MCF 10A (cell line): ENCODE data around the gene C3orf52. TPM values are rescaled to one million over a fixed set of nuclear protein-coding genes. Genes with fewer than 3 reads are reported as not detected.

Experiments
- BruUV-seq: library from RNA; stranded (reverse); fragments of 400-500 nt; replicated peaks from 2 replicates; lab custom pipeline; 2021; lab: Mats Ljungman, UMichigan
- CTCF ChIA-PET: fragments of 300-600 bp; sonication (Branson Sonifier 250); formaldehyde crosslinking; extraction: SDS; loops from one replicate; lab custom pipeline; 2021; ENCODE audit warnings: antibody characterized with exemption, inconsistent platforms; lab: Yijun Ruan, JAX
- POLR2A ChIA-PET: fragments of 300-600, 350-650 bp; sonication (Branson Sonifier 250); formaldehyde crosslinking; extraction: SDS; loops from one replicate; lab custom pipeline; 2020; ENCODE audit warnings: antibody characterized with exemption, inconsistent platforms; lab: Yijun Ruan, JAX
- DNase-seq: peaks from one replicate; pipeline ENCODE4 v3.0.0-alpha.2; 2018; ENCODE audit not compliant: unreplicated experiment
- H3K27ac Mint-ChIP-seq: one replicate; pipeline ENCODE4 v1.8.0; 2022; ENCODE audit warnings: mild to moderate bottlenecking, low read depth, mixed read lengths; ENCODE audit not compliant: unreplicated experiment
- H3K27me3 Mint-ChIP-seq: one replicate; pipeline ENCODE4 v1.8.0; 2022; ENCODE audit warnings: mixed read lengths; ENCODE audit not compliant: insufficient read depth, unreplicated experiment
- H3K36me3 Mint-ChIP-seq: one replicate; pipeline ENCODE4 v1.8.0; 2022; ENCODE audit warnings: mild to moderate bottlenecking, moderate library complexity, mixed read lengths; ENCODE audit not compliant: insufficient read depth, unreplicated experiment
- H3K4me1 Mint-ChIP-seq: one replicate; pipeline ENCODE4 v1.8.0; 2022; ENCODE audit warnings: mixed read lengths; ENCODE audit not compliant: insufficient read depth, unreplicated experiment
- H3K4me3 Mint-ChIP-seq: one replicate; pipeline ENCODE4 v1.8.0; 2022; ENCODE audit warnings: mild to moderate bottlenecking, moderate library complexity, mixed read lengths; ENCODE audit not compliant: unreplicated experiment
- H3K9me3 Mint-ChIP-seq: one replicate; pipeline ENCODE4 v1.8.0; 2022; ENCODE audit warnings: mixed read lengths; ENCODE audit not compliant: unreplicated experiment
- CTCF ChIP-seq: fragments of 200-600 bp; IDR thresholded peaks from one replicate; pipeline ENCODE4 v1.8.0; 2022; ENCODE audit warnings: antibody characterized with exemption, mild to moderate bottlenecking; ENCODE audit not compliant: unreplicated experiment
- intact Hi-C: fragments of 100-400 bp; cut with micrococcal nuclease; formaldehyde crosslinking; loops from 2 replicates; pipeline ENCODE4 v1.14.1; 2022
- total RNA-seq: library from RNA; stranded (reverse); gene quantifications from 2 replicates; pipeline ENCODE4 v1.2.3, GENCODE V29; 2022

C3orf52 gene
- total RNA-seq, 1 experiment from 2014 or later, result 10.4 TPM

DNA sequence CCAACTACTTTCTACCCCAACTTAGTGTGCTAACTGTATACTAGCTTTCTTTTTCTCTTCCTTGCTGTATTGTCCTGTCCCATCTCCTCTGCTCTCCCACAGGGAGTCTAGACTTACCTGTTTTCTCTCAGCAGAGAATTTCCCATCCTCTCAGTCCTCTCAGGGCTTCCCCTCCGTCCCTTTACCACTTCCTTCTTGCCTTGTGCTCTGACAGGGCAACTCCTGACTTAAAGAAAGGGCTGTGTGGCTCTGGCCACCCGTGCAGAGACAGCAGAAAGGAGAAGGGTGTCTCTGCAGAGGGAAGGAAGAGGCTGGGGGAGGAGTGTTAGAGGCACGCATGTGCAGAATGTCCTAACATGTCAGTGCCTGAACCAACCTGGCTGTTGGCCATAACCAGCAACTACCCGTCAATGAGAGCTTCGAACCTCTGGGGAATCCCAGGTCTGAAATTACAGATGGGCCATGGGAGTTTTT is 46.8 kb downstream of the C3orf52 start, which contains the start of gene GCSAM:
GCSAM (minus strand) TSS at position 274 of the 474 bp plus-strand sequence; CDS start at position 146, 128 bp downstream.
- ChIA-PET CTCF (interaction anchor here (0.6 to 2.0 kb wide), 6 partner anchors 10 to 162 kb away, joined by 3 to 9 read pairs (median 3); no protein-coding TSS in a partner anchor), POLR2A (interaction anchor here (0.6 to 2.0 kb wide), 7 partner anchors 9 to 429 kb away, joined by 3 to 7 read pairs (median 4); partner anchors contain the start of genes ATG3 and SLC35A5)
- Mint-ChIP-seq H3K4me3 (peak within 1 kb of the TSS; percentile 75), H3K27ac (peak within 1 kb of the TSS; percentile 71), H3K4me1 (peaks cover 45% of the 10 kb centered on the region), H3K36me3 (no peaks in the 10 kb centered on the region), H3K27me3 (no peaks in the 10 kb centered on the region), H3K9me3 (no peaks in the 10 kb centered on the region)
- intact Hi-C loops, result no loop called here
- DNase-seq, result peak; percentile 80
- no TSS peak for BruUV-seq
- TF ChIP-seq CTCF, result no peak

- H3K4me1 Mint-ChIP-seq, result peaks cover 44% of the 10 kb centered on the region
- no peaks in the 10 kb centered on the region for H3K36me3 Mint-ChIP-seq
- no peak for DNase-seq
- ChIA-PET CTCF (interaction anchor here (0.7 to 6.5 kb wide), 5 partner anchors 22 to 162 kb away, joined by 3 to 89 read pairs (median 3); partner anchors contain the start of gene SLC9C1), POLR2A (interaction anchor here (0.6 to 2.0 kb wide), 6 partner anchors 16 to 428 kb away, joined by 3 to 7 read pairs (median 4); partner anchors contain the start of genes ATG3 and SLC35A5)
- H3K9me3 Mint-ChIP-seq, result no peaks in the 10 kb centered on the region
- H3K27me3 Mint-ChIP-seq, result no peaks in the 10 kb centered on the region
- TF ChIP-seq CTCF, result no peak
- intact Hi-C loops, result no loop called here
- BruUV-seq, result no TSS peak
- H3K27ac Mint-ChIP-seq, result no peak overlapping the region
- H3K4me3 Mint-ChIP-seq, result peak overlapping the region; percentile 75
Measured at GRCh38 chr3:112133626-112134334, 47.6 kb downstream of the C3orf52 start.

DNA sequence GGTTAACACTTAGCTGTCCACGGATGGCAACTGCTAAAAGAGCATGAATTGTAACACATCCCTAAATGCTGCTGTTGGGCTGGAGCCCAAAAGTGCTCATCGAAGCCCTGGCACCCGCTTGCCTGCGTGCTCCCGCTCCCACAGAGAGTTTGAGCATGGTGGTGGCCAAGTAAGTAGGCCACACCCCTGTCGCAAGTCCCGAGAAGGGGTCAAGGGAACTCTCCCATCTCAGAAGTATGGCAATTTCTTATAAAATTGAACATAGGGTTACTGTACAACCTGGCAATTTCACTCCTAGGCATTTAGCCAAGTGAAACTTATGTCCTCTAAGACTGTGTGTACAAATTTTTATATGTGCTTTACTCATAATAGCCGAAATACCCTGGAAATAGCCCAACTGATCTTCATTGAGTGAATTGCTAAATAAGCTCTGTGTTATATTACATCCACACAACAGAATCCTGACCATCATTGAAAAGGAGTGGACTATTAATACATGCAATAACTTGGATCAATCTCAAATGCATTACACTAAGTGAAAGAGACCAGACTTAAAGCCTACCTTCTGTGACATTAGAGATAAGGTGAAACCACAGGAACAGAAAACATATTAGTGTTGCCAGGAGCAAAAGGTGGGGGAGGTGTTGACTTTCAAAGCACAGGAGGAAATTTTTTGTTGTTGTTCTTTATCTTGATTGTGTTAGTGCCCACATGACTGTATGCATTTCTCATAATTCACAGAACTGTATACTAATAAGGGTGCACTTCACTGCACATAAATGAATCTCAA is 48.3 kb downstream of the C3orf52 start:
- no peaks in the 10 kb centered on the region for H3K36me3 Mint-ChIP-seq
- no peaks in the 10 kb centered on the region for H3K9me3 Mint-ChIP-seq
- CTCF ChIA-PET, result interaction anchor here (1.0 to 6.5 kb wide), 5 partner anchors 8 to 385 kb away, joined by 3 to 89 read pairs (median 9); partner anchors contain the start of gene SLC9C1
- no TSS peak for BruUV-seq
- H3K27me3 Mint-ChIP-seq, result no peaks in the 10 kb centered on the region
- peaks cover 36% of the 10 kb centered on the region for H3K4me1 Mint-ChIP-seq
- intact Hi-C loops, result no loop called here
- no peak for TF ChIP-seq CTCF
- H3K4me3 Mint-ChIP-seq, result no peak overlapping the region
- DNase-seq, result peak; percentile 38
- POLR2A ChIA-PET, result interaction anchor here (0.7 to 2.0 kb wide), 2 partner anchors 37 to 378 kb away, joined by 4 to 7 read pairs; no protein-coding TSS in a partner anchor
- peak overlapping the region; percentile 43 for H3K27ac Mint-ChIP-seq
